Mesenchymal stem cell (in vitro differentiated cells and primary cell): ENCODE results near the gene FAM174C.

Experiments used
- DNase-seq: peaks from one replicate; pipeline ENCODE4 v3.0.0-alpha.2; 2013
- H2AFZ ChIP-seq: one replicate; pipeline ENCODE4 v1.6.1; 2013; ENCODE audit warnings: low read depth, mild to moderate bottlenecking, control low read depth, inconsistent platforms, low read length, moderate library complexity
- H2AK5ac ChIP-seq: 2 replicates; pipeline ENCODE4 v1.6.1; 2013; ENCODE audit warnings: low read length, moderate library complexity, mild to moderate bottlenecking, inconsistent platforms; ENCODE audit not compliant: severe bottlenecking
- H2BK120ac ChIP-seq: one replicate; pipeline ENCODE4 v1.6.1; 2013; ENCODE audit warnings: low read depth, mild to moderate bottlenecking, inconsistent platforms, low read length, moderate library complexity
- H2BK12ac ChIP-seq, 2 experiments: one replicate each; pipeline ENCODE4 v1.6.1; 2013; ENCODE audit warnings: inconsistent platforms in 2 of 2, low read length in 2 of 2, mild to moderate bottlenecking in 2 of 2, moderate library complexity in 2 of 2, control low read depth in 1 of 2
- H2BK15ac ChIP-seq: one replicate; pipeline ENCODE4 v1.6.1; 2013; ENCODE audit warnings: mild to moderate bottlenecking, low read depth, inconsistent platforms; ENCODE audit not compliant: poor library complexity, severe bottlenecking
- H2BK5ac ChIP-seq: 2 replicates; pipeline ENCODE4 v1.6.1; 2013; ENCODE audit warnings: low read depth, mild to moderate bottlenecking, low read length, control low read depth, inconsistent platforms; ENCODE audit not compliant: poor library complexity, severe bottlenecking
- H3K14ac ChIP-seq, 2 experiments: one replicate each; pipeline ENCODE4 v1.6.1; 2013; ENCODE audit warnings: inconsistent platforms in 2 of 2, low read length in 2 of 2, control low read depth in 1 of 2, mild to moderate bottlenecking in 1 of 2, moderate library complexity in 1 of 2
- H3K18ac ChIP-seq, 2 experiments: one replicate each; pipeline ENCODE4 v1.6.1; 2013; ENCODE audit warnings: inconsistent platforms in 2 of 2, low read length in 2 of 2, control low read depth in 1 of 2, low read depth in 1 of 2, mild to moderate bottlenecking in 1 of 2
- H3K23ac ChIP-seq, 2 experiments: one replicate each; pipeline ENCODE4 v1.6.1; 2013; ENCODE audit warnings: inconsistent platforms in 2 of 2, low read length in 2 of 2, mild to moderate bottlenecking in 2 of 2, moderate library complexity in 2 of 2, control low read depth in 1 of 2
- H3K27ac ChIP-seq: 2 replicates; pipeline ENCODE4 v1.5.1; 2013; ENCODE audit warnings: mild to moderate bottlenecking, moderate library complexity, low read length, control low read depth, inconsistent platforms; ENCODE audit not compliant: poor library complexity, severe bottlenecking
- H3K27me3 ChIP-seq, 2 experiments: 2 replicates each; pipeline versions ENCODE4 v1.6.1 to v1.7.0; 2013; ENCODE audit warnings: low read length in 2 of 2, mild to moderate bottlenecking in 2 of 2, moderate library complexity in 2 of 2, control low read depth in 1 of 2, inconsistent platforms in 1 of 2; ENCODE audit not compliant: control insufficient read depth in 1 of 2, insufficient read depth in 1 of 2
- H3K36me3 ChIP-seq, 2 experiments: 2 replicates each; pipeline versions ENCODE4 v1.6.1 to v1.7.0; 2013; ENCODE audit warnings: low read length in 2 of 2, control low read depth in 1 of 2, inconsistent platforms in 1 of 2, low read depth in 1 of 2, mild to moderate bottlenecking in 1 of 2; ENCODE audit not compliant: insufficient read depth in 2 of 2, control insufficient read depth in 1 of 2
- H3K4ac ChIP-seq, 2 experiments: one replicate each; pipeline ENCODE4 v1.6.1; 2013; ENCODE audit warnings: inconsistent platforms in 2 of 2, low read length in 2 of 2, mild to moderate bottlenecking in 2 of 2, moderate library complexity in 2 of 2, control low read depth in 1 of 2, low read depth in 1 of 2
- H3K4me1 ChIP-seq: 2 replicates; pipeline ENCODE4 v1.6.1; 2013; ENCODE audit warnings: low read depth, low read length, control low read depth; ENCODE audit not compliant: control insufficient read depth, insufficient read depth
- H3K4me2 ChIP-seq: 2 replicates; pipeline ENCODE4 v1.6.1; 2013; ENCODE audit warnings: low read length, mild to moderate bottlenecking, inconsistent platforms; ENCODE audit not compliant: poor library complexity, severe bottlenecking
- H3K4me3 ChIP-seq, 2 experiments: 2 replicates each; pipeline versions ENCODE4 v1.5.1 to v1.7.0; 2013; ENCODE audit warnings: low read length in 2 of 2, mild to moderate bottlenecking in 2 of 2, control low read depth in 1 of 2, low read depth in 1 of 2; ENCODE audit not compliant: insufficient read depth in 1 of 2
- H3K79me1 ChIP-seq: replicated peaks from 2 replicates; pipeline ENCODE4 v1.6.1; 2013; ENCODE audit warnings: mild to moderate bottlenecking, control low read depth, low read length, inconsistent platforms; ENCODE audit not compliant: poor library complexity, severe bottlenecking
- H3K9ac ChIP-seq: 2 replicates; pipeline ENCODE4 v1.7.0; 2013; ENCODE audit warnings: mild to moderate bottlenecking, low read length, moderate library complexity
- H3K9me3 ChIP-seq: 2 replicates; pipeline ENCODE4 v1.7.0; 2013; ENCODE audit warnings: mild to moderate bottlenecking, low read length; ENCODE audit not compliant: control insufficient read depth
- H4K8ac ChIP-seq: one replicate; pipeline ENCODE4 v1.6.1; 2013; ENCODE audit warnings: inconsistent platforms, mild to moderate bottlenecking, low read length, moderate library complexity
- H4K91ac ChIP-seq: one replicate; pipeline ENCODE4 v1.6.1; 2013; ENCODE audit warnings: mild to moderate bottlenecking, low read length, inconsistent platforms
- WGBS: methylation state at CpG from one replicate; pipeline ENCODE4 v1.1.7; 2013; ENCODE audit warnings: mixed read lengths; 5-methylcytosine and 5-hydroxymethylcytosine counted together

Gene FAM174C

GRCh38 chr19:1309977-1310852, 34.9 kb downstream of the FAM174C start:
- no peak for DNase-seq
- Histone ChIP-seq H3K4me2 (no peak overlapping the region), H2BK5ac (no peak overlapping the region), H3K23ac (no peak overlapping the region), H3K27ac (no peak overlapping the region), H3K9ac (no peak overlapping the region), H3K14ac (no peak overlapping the region), H3K4ac (no peak overlapping the region), H3K79me1 (no peaks in the 10 kb centered on the region), H2BK12ac (no peak overlapping the region), H3K18ac (no peak overlapping the region), H3K36me3 (no peaks in the 10 kb centered on the region), H2AFZ (no peak overlapping the region), H4K8ac (no peak overlapping the region), H2BK120ac (no peak overlapping the region), H3K4me3 (no peak overlapping the region), H3K9me3 (no peaks in the 10 kb centered on the region), H2AK5ac (no peak overlapping the region), H3K27me3 (peaks cover 0 to 59% of the 10 kb centered on the region in 2 experiments), H4K91ac (no peak overlapping the region), H3K4me1 (peaks cover 28% of the 10 kb centered on the region), H2BK15ac (no peak overlapping the region)
- 83% methylated on average over 24 of the region's 28 CpGs for WGBS

- H2BK15ac ChIP-seq, result no peak overlapping the region
- no peak overlapping the region for H3K27ac ChIP-seq
- H3K4ac ChIP-seq, result no peak overlapping the region
- H3K23ac ChIP-seq, result no peak overlapping the region
- peaks cover 0 to 64% of the 10 kb centered on the region in 2 experiments for H3K27me3 ChIP-seq
- H3K4me3 ChIP-seq, result no peak overlapping the region
- H2AFZ ChIP-seq, result no peak overlapping the region
- no peaks in the 10 kb centered on the region for H3K79me1 ChIP-seq
- WGBS, result 97% methylated on average over 18 of the region's 18 CpGs
- H3K36me3 ChIP-seq, result no peaks in the 10 kb centered on the region
- no peak overlapping the region for H3K18ac ChIP-seq
- H3K4me1 ChIP-seq, result peaks cover 34% of the 10 kb centered on the region
- H3K4me2 ChIP-seq, result no peak overlapping the region
- H4K8ac ChIP-seq, result no peak overlapping the region
- no peak overlapping the region for H2BK120ac ChIP-seq
- H2BK12ac ChIP-seq, result no peak overlapping the region
- DNase-seq, result no peak
- no peak overlapping the region for H4K91ac ChIP-seq
- no peaks in the 10 kb centered on the region for H3K9me3 ChIP-seq
- no peak overlapping the region for H3K14ac ChIP-seq
- H2BK5ac ChIP-seq, result no peak overlapping the region
- H2AK5ac ChIP-seq, result no peak overlapping the region
- H3K9ac ChIP-seq, result no peak overlapping the region
Observed at GRCh38 chr19:1310853-1311180, 35.5 kb downstream of the FAM174C start.

- H3K4ac ChIP-seq, result no peak overlapping the region
- no peak overlapping the region for H3K9ac ChIP-seq
Observed at GRCh38 chr19:1311543-1312091, 36.3 kb downstream of the FAM174C start.

GRCh38 chr19:1312767-1313694, 37.7 kb downstream of the FAM174C start:
- Histone ChIP-seq H3K27me3 (peaks cover 19 to 81% of the 10 kb centered on the region in 2 experiments), H3K14ac (no peak overlapping the region), H3K4ac (no peak overlapping the region), H2BK5ac (peak overlapping the region; percentile 10), H3K4me3 (no peak overlapping the region), H3K4me2 (peak overlapping the region; percentile 57), H4K91ac (no peak overlapping the region), H2AK5ac (peak overlapping the region; percentile 20), H3K79me1 (no peaks in the 10 kb centered on the region), H3K18ac (no peak overlapping the region), H3K23ac (no peak overlapping the region), H3K4me1 (peaks cover 36% of the 10 kb centered on the region), H3K27ac (peak overlapping the region; percentile 71), H2BK15ac (no peak overlapping the region), H2BK120ac (no peak overlapping the region), H3K36me3 (no peaks in the 10 kb centered on the region), H3K9me3 (no peaks in the 10 kb centered on the region), H2BK12ac (no peak overlapping the region), H2AFZ (no peak overlapping the region), H3K9ac (no peak overlapping the region), H4K8ac (no peak overlapping the region)
- WGBS, result 80% methylated on average over 60 of the region's 61 CpGs
- DNase-seq, result peak; percentile 42

More at GRCh38 chr19:1311543-1312091, 36.3 kb downstream of the FAM174C start:
- Histone ChIP-seq H3K4me3 (no peak overlapping the region), H3K18ac (no peak overlapping the region), H3K14ac (no peak overlapping the region), H3K27ac (no peak overlapping the region), H3K36me3 (no peaks in the 10 kb centered on the region), H3K4me1 (peaks cover 36% of the 10 kb centered on the region), H2BK15ac (no peak overlapping the region), H3K79me1 (no peaks in the 10 kb centered on the region), H2AFZ (no peak overlapping the region), H4K8ac (no peak overlapping the region), H3K4me2 (no peak overlapping the region), H3K27me3 (peaks cover 8 to 72% of the 10 kb centered on the region in 2 experiments), H2BK120ac (no peak overlapping the region), H3K9me3 (no peaks in the 10 kb centered on the region), H2BK12ac (no peak overlapping the region), H4K91ac (no peak overlapping the region), H2AK5ac (peak overlapping the region; percentile 60), H2BK5ac (no peak overlapping the region), H3K23ac (no peak overlapping the region)
- WGBS, result 75% methylated on average over 21 of the region's 21 CpGs
- no peak for DNase-seq
